Astrocyte of the cerebellum (primary cell): Measurements from ENCODE around the gene CHL1.

Source experiments
- DNase-seq: peaks from one replicate; pipeline ENCODE4 v3.0.0-alpha.2; 2011; ENCODE audit warnings: low read depth
- H3K4me3 ChIP-seq: 2 replicates; pipeline ENCODE4 v1.5.1; 2011; ENCODE audit warnings: mild to moderate bottlenecking, low read depth, low read length, moderate library complexity
- in situ Hi-C: cut with HindIII; loops from 2 replicates; pipeline ENCODE4 v1.10.0; 2017; ENCODE audit warnings: low sequenced_read_pairs
- TF ChIP-seq, protein P1 (sequence below): IDR thresholded peaks from 2 replicates; pipeline ENCODE4 v1.5.1; 2012; ENCODE audit warnings: low read length, low read depth, moderate library complexity, mild to moderate bottlenecking; ENCODE audit errors: missing control alignments

CHL1 gene

DNA sequence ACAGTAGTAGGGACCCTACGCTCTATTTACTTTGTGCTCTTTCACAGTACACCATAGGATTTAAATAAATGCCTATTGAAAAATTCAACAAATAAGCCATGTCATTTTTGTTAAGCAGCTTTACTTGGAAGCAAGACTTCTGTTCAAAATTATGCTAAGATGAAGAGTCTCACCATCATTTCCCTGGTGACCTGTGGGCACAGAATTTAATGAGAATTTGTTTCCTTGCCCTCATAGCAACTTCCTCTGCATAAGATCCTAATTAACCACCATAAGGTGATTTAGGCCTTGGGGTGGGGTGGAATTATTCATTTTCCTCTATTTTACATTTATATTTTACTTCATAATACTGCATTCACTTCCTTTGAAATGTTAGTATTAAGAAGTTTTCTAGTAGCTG lies 70.5 kb downstream of the CHL1 start:
- TF ChIP-seq, protein P1, sequence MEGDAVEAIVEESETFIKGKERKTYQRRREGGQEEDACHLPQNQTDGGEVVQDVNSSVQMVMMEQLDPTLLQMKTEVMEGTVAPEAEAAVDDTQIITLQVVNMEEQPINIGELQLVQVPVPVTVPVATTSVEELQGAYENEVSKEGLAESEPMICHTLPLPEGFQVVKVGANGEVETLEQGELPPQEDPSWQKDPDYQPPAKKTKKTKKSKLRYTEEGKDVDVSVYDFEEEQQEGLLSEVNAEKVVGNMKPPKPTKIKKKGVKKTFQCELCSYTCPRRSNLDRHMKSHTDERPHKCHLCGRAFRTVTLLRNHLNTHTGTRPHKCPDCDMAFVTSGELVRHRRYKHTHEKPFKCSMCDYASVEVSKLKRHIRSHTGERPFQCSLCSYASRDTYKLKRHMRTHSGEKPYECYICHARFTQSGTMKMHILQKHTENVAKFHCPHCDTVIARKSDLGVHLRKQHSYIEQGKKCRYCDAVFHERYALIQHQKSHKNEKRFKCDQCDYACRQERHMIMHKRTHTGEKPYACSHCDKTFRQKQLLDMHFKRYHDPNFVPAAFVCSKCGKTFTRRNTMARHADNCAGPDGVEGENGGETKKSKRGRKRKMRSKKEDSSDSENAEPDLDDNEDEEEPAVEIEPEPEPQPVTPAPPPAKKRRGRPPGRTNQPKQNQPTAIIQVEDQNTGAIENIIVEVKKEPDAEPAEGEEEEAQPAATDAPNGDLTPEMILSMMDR, result no peak
- in situ Hi-C loops, result no loop called here
- no peak for DNase-seq
- no peak overlapping the region for H3K4me3 ChIP-seq

DNA sequence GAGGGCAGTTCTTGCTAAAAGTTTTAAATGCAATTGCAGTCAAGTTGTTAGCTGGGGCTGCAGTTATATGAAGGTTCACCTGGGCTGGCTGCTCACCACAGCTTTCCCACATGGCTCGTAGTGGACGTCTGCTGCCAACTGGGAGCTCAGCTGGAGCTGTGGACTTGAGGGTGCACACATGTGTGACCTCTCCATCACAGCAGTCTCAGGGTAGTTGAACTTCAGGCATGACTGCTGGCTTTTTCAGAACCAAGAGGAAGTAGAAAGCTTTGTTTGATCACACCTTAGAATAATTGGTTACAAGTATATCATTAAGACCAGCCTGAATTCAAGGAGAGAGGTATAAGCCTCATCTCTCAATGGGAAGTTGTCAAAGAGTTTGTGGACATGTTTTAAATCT lies 74.1 kb downstream of the CHL1 start:
- no peak overlapping the region for H3K4me3 ChIP-seq
- in situ Hi-C loops, result no loop called here
- TF ChIP-seq, protein P1, result no peak
- no peak for DNase-seq

DNA sequence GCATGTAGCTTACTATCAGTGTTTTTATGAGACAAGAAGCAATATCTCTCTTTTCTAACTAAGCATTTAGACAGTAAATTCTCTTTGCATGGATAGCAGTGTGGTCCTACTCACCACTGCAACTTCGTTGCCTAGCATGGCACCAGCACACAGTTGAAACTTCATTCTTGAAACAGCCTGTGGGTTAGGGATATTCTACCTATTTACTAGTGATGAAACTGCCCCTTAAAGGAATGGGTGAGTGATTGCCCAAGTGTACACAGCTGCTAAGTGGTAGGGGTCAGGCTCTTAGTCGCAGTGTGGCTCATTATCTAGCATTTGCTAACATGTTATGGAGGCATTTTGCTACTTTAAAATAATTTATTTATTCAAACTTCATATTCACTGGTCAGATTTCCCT lies 78.4 kb downstream of the CHL1 start:
- in situ Hi-C loops, result no loop called here
- no peak for DNase-seq
- no peak overlapping the region for H3K4me3 ChIP-seq
- TF ChIP-seq, protein P1, result no peak

DNA sequence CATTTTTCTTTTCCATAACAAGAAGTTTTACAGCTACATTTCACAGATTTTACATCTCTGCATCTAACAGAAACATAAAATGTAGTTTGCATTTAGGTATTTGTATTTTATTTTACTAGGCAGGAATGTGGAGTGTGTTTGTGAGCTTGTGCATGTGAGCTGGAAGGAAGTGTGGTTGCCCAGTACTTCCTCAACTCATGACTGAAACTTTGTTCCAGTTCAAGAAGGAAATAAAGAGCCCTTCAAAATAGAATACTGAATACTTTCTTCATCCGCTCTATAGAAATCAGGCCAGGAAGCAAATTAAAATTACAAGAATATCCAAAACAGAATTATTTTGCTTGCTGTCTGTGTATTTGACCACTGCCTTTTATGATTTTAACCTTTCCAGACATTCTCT lies 81.3 kb downstream of the CHL1 start:
- TF ChIP-seq, protein P1, result no peak
- H3K4me3 ChIP-seq, result no peak overlapping the region
- no peak for DNase-seq
- in situ Hi-C loops, result no loop called here

DNA sequence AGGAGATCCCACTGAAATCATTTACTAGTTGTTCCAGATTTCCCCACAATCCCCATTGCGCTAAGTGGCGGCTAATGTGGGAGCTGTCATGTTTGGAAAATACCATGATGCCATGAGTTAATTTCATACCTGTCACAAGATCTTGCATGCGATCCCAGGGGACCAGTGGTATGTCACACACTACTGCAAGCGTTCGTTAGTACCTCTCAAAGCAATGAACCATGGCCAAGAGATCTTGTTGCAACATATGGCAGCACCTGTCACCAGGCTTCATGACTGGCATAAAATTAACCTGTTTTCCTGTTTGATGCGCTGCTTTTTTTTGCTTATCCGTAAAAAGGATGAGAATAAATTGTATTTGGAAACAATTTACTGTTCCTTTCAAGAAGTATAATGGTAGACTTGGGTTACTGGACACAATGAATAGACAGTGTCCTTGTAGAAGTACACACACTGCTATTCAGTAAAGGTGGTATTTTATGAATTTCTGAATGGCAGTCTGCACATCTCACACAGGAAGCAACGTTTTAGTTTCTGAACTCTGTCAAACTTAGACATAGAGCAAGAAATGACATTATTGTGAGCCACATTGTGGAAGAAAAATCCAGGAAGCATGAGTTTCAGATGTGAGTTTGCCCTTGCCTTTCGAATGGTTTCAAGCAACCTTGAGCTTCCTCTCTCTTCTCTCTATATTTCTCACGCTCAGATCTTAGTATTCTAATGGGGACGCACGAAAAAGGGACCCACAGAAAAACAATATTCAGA lies 81.9 kb downstream of the CHL1 start:
- no peak overlapping the region for H3K4me3 ChIP-seq
- TF ChIP-seq, protein P1, result no peak
- in situ Hi-C loops, result no loop called here
- DNase-seq, result no peak

DNA sequence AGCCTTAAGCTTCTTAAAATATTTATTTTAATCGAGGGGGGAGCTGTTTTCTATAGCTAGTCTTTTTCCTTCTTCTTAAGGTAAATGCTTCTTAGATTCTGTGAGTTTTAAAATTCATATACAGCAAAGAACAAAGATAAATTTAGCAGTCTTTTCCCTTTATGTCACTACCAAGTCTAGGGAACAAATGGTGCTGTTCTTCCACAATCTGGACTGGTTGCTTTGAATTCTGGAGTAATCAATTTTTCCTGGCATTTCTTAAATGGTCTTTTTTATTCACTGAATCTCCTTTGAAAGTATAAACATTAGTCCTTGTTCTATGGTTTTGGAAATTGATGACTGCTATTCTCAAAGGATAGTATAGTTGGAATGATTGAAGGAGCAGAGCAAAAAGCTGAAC lies 82.8 kb downstream of the CHL1 start:
- H3K4me3 ChIP-seq, result no peak overlapping the region
- in situ Hi-C loops, result no loop called here
- no peak for DNase-seq
- TF ChIP-seq, protein P1, result no peak
